NT2/D1 (cell line): ENCODE data around the gene CDK6.

Experiments used
- DNase-seq: peaks from one replicate; pipeline ENCODE4 v3.0.0-alpha.2; 2011; ENCODE audit warnings: low read depth, low spot score
- H3K27me3 ChIP-seq: 2 replicates; pipeline ENCODE4 v1.6.0; 2011; ENCODE audit warnings: mild to moderate bottlenecking; ENCODE audit not compliant: insufficient read length, insufficient read depth
- H3K36me3 ChIP-seq: 2 replicates; pipeline ENCODE4 v1.6.1; 2011; ENCODE audit warnings: mild to moderate bottlenecking, low read length, mixed read lengths; ENCODE audit not compliant: insufficient read depth, insufficient read length
- H3K4me1 ChIP-seq: 2 replicates; pipeline ENCODE4 v1.5.1; 2011; ENCODE audit not compliant: insufficient read depth, insufficient read length
- H3K4me3 ChIP-seq: 2 replicates; pipeline ENCODE4 v1.5.1; 2011; ENCODE audit warnings: low read depth; ENCODE audit not compliant: insufficient read length
- H3K9ac ChIP-seq: 2 replicates; pipeline ENCODE4 v1.6.0; 2011; ENCODE audit warnings: low read depth; ENCODE audit not compliant: insufficient read length
- H3K9me3 ChIP-seq: 2 replicates; pipeline ENCODE4 v1.5.1; 2011; ENCODE audit warnings: mild to moderate bottlenecking, low read length; ENCODE audit not compliant: insufficient read depth
- SUZ12 ChIP-seq: IDR thresholded peaks from 2 replicates; pipeline ENCODE4 v1.6.1; 2011; ENCODE audit not compliant: insufficient read length, insufficient read depth; ENCODE audit errors: extremely low read depth
- YY1 ChIP-seq: IDR thresholded peaks from 2 replicates; pipeline ENCODE4 v1.6.1; 2011; ENCODE audit not compliant: insufficient read length, insufficient read depth
- ZNF274 ChIP-seq: IDR thresholded peaks from 2 replicates; pipeline ENCODE4 v1.6.1; 2011; ENCODE audit warnings: mild to moderate bottlenecking, low read depth, low read length

The CDK6 gene

DNA sequence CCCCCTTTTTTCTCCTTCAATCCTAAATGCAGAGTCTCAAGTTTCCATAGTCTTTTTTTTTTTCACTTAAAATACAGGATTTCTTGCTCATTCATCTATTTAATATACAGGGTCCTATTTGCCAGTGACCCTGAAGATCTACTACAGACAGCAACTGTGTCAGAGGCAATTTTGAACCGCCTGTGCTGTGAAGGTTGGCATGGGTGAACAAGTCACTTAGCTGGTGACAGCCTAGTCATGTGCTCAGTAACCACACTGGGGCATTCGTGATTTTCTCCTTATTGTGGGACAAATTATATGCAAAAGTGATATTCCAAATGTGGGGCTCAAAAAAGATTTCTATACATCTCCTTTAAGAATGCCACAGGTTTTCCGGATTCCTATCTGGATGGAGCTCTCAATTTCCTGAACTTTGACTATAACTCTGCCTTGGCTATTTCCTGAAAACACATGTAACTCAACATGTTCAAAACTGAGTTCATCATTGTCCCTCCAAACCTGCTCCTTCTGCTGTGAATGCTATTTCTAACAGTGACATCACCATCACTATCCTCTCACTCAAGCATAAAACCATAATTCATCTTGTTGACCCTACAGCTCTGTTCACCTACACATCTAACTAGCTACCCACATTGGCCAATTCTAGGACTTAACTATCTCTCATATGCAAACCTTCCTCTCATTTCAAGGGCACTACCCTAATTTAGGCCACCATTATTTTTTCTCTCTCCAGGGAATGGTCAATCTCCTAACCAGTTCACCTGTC is 36.7 kb downstream of the CDK6 start:
- peaks cover 3% of the 10 kb centered on the region for H3K36me3 ChIP-seq
- no peak overlapping the region for H3K9ac ChIP-seq
- H3K27me3 ChIP-seq = no peaks in the 10 kb centered on the region
- H3K9me3 ChIP-seq = no peaks in the 10 kb centered on the region
- DNase-seq = no peak
- no peaks in the 10 kb centered on the region for H3K4me1 ChIP-seq
- H3K4me3 ChIP-seq = no peak overlapping the region
- TF ChIP-seq ZNF274 (no peak), SUZ12 (no peak)

GRCh38 chr7:92798517-92799249 is 37.7 kb downstream of the CDK6 start:
- Histone ChIP-seq H3K27me3 (no peaks in the 10 kb centered on the region), H3K9me3 (no peaks in the 10 kb centered on the region), H3K4me1 (no peaks in the 10 kb centered on the region), H3K36me3 (peaks cover 3% of the 10 kb centered on the region), H3K9ac (no peak overlapping the region), H3K4me3 (no peak overlapping the region)
- no peak for DNase-seq
- TF ChIP-seq YY1 (no peak), SUZ12 (no peak), ZNF274 (no peak)

DNA sequence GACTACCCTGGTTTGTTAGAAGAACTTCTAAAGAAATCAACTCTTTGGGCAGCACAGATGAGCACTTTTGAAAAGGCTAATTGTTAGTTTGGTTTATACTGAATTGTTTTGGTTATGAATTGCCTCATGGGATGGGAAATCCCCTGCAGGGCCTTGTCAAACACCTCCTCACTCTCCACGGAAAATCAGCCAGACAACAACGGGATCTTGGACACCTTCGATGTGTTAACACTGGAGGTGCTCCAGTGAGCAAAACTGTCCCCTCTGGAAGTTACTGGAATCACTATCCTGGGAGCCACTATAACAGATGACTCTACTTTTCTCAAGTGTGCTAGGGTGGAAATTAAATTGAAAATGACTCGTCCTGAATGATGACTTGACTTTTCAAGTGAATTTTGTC is 38.7 kb downstream of the CDK6 start:
- H3K9ac ChIP-seq = no peak overlapping the region
- H3K9me3 ChIP-seq = no peaks in the 10 kb centered on the region
- no peak for TF ChIP-seq ZNF274
- no peak for TF ChIP-seq SUZ12
- TF ChIP-seq YY1 = no peak
- no peaks in the 10 kb centered on the region for H3K36me3 ChIP-seq
- H3K4me3 ChIP-seq = no peak overlapping the region
- H3K27me3 ChIP-seq = no peaks in the 10 kb centered on the region
- no peaks in the 10 kb centered on the region for H3K4me1 ChIP-seq
- DNase-seq = no peak

DNA sequence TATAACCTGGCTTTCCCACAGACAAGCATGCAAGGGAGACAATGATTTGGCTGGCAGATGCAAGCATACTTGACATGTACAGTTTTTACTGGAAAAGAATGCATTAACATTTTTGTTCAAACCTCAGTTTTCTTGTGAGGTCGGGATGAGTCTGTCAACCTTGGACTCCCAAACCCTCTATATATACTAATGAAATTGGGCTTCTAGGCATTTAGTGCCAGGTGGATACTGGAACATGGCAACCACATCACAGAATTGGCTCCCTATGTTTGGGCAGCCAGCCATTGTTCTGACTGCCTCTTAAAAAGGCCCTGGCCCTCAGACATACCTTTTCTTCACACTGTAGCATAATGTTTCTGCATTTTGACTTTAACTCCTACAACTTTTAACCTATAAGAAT is 39.1 kb downstream of the CDK6 start:
- Histone ChIP-seq H3K36me3 (no peaks in the 10 kb centered on the region), H3K27me3 (no peaks in the 10 kb centered on the region), H3K4me1 (no peaks in the 10 kb centered on the region), H3K9ac (no peak overlapping the region), H3K9me3 (no peaks in the 10 kb centered on the region), H3K4me3 (no peak overlapping the region)
- DNase-seq = no peak
- TF ChIP-seq YY1 (no peak), ZNF274 (no peak), SUZ12 (no peak)

GRCh38 chr7:92794831-92795230 is 41.5 kb downstream of the CDK6 start:
- Histone ChIP-seq H3K4me3 (no peak overlapping the region), H3K27me3 (no peaks in the 10 kb centered on the region), H3K9me3 (0 out of 2 replicates have a peak, but pooled peaks cover 6% of the 10 kb centered on the region), H3K4me1 (no peaks in the 10 kb centered on the region), H3K9ac (no peak overlapping the region), H3K36me3 (no peaks in the 10 kb centered on the region)
- TF ChIP-seq ZNF274 (no peak), SUZ12 (no peak), YY1 (no peak)
- no peak for DNase-seq

GRCh38 chr7:92794391-92794790 is 42.0 kb downstream of the CDK6 start:
- TF ChIP-seq ZNF274 = no peak
- no peak for TF ChIP-seq SUZ12
- no peak for TF ChIP-seq YY1
- Histone ChIP-seq H3K4me3 (no peak overlapping the region), H3K4me1 (no peaks in the 10 kb centered on the region), H3K27me3 (no peaks in the 10 kb centered on the region), H3K36me3 (no peaks in the 10 kb centered on the region), H3K9me3 (0 out of 2 replicates have a peak, but pooled peaks cover 6% of the 10 kb centered on the region), H3K9ac (no peak overlapping the region)
- DNase-seq = no peak

- H3K27me3 ChIP-seq = no peaks in the 10 kb centered on the region
- no peak overlapping the region for H3K4me3 ChIP-seq
- no peaks in the 10 kb centered on the region for H3K36me3 ChIP-seq
- peaks cover 12% of the 10 kb centered on the region for H3K9me3 ChIP-seq
- TF ChIP-seq ZNF274 = no peak
- TF ChIP-seq YY1 = no peak
- no peak for TF ChIP-seq SUZ12
- DNase-seq = no peak
- H3K9ac ChIP-seq = no peak overlapping the region
- no peaks in the 10 kb centered on the region for H3K4me1 ChIP-seq
Measured at GRCh38 chr7:92793656-92794205, 42.6 kb downstream of the CDK6 start.
